GM21390 (cell line): Measurements from ENCODE around the gene LRRC7.
"Not testable (repeated sequence)": the region's sequence is repeated elsewhere in the genome, so short reads cannot be mapped to it uniquely, and the experiment has no call there.

Experiments used
- ATAC-seq: cut with Tn5 transposase; IDR thresholded peaks from one replicate; pipeline ENCODE4 v1.9.1; 2021; ENCODE audit not compliant: unreplicated experiment

The LRRC7 gene

DNA sequence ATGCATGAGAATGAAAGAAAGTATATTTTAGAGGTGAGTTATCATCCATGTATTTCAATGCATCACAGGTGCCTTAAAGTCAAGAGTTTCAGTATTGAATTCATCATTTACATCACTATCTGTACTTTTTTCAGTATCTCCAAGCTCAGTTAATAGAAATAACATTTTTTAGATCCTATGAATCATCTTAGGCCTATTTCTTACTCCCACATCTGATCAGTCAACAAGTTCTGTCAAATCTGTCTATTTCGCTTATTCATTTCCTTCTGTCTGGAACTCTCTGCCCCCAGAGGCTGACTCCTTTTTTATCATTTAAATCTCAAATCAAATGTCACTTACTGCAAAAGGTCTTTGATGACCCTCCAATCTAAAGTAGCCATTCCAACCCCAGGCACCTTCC is 295.2 kb downstream of the LRRC7 start:
- no peak for ATAC-seq

DNA sequence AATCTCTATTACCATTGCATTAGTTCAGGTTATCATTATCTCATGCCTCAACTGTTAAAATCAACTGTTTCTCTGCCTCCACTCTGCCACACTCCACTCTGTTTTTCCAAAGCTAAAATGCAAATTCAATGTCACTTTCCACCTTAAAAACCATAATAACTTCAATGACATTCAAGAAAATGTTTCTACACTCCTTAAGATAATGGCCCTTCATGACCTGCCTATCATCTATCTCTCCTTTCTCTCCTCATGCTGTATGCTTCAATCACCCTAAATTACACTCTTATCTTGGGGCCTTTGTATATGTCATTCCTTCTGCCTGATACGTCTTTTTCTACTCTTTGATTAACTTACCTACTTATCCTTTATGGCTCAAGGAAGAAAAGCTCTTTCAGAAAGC is 296.0 kb downstream of the LRRC7 start:
- no peak for ATAC-seq

DNA sequence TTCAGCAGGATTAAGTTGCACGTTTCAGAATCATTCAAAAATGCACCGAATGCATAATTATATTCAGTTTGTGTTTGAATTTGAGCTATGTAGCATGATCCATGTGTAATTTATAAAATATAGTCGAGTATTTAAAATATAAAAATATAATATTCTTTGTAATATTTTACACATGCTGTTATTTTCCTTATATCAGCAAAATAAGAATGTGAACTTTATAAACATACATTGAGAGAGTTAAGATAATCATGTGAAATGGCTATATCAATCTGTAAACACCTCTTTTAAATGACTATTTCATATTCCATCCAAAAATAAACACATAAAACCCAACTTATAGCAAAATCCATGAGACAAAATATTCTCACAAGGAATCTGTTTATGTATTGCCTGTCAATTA is 303.7 kb downstream of the LRRC7 start:
- no peak for ATAC-seq

DNA sequence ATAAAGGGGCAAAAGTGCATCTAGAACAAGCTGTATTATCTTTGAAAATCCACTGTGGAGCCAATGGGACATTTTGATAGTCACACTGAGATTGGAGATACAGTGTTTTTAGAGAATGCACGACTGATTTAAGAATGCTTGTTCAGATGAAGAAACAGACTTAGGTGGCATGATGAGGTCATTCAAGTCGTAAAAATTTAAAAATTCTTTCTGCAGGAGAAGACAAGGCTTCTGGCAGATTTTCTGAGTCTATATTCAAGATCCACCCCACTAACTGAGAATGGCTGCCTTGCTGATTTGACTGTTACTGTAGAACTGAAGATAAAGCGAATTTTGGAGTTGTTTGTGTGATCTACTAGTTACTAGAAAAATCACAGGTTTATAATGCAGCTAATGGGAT is 310.6 kb downstream of the LRRC7 start:
- no peak for ATAC-seq

DNA sequence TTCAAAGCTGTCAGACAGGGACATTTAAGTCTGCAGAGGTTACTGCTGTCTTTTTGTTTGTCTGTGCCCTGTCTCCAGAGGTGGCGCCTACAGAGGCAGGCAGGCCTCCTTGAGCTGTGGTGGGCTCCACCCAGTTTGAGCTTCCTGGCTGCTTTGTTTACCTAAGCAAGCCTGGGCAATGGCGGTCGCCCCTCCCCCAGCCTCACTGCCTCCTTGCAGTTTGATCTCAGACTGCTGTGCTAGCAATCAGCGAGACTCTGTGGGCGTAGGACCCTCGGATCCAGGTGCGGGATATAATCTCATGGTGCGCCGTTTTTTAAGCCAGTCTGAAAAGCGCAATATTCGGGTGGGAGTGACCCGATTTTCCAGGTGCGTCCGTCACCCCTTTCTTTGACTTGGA is 320.3 kb downstream of the LRRC7 start:
- not testable (repeated sequence) for ATAC-seq

DNA sequence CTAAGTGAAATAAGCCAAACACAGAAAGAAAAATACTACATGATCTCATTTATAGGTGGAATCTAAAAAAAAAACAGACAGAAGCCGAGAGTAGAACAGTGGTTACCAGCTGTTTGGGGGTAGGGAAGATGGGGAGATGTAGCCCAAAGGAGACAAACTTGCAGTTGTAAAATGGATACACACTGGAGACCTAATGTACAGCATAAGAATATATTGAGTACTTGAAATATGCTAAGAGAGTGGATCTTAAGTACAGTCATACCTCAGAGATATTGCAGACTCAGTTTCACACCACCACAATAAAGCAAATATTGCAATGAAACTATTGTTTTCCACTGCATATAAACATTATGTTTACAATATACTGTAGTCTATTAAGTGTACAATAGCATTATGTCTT is 320.9 kb downstream of the LRRC7 start:
- no peak for ATAC-seq

DNA sequence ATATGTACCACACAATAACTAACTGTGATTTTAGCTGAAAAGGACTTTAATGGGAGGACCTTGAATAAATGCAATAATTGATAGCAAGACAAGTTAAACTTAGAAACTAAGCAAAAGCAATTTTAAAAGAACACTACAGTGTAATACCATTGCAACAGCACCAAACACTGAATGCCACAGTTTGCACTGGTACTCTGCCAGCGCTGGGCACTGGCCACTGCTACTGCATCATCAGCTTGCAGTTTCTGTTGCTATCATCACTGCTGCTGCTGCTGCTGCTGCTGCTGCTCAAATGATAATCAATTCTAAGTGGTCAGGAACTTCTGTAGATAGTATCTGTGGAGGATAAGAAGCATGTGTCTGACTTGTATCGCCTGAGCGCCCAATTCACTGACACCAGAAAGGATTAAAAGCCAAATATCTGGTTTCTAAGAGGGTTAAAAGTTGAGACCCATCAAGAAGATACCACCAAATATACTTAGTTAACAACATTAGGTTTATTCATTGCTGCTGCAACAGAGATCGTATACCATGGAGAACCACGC is 330.8 kb downstream of the LRRC7 start:
- no peak for ATAC-seq

DNA sequence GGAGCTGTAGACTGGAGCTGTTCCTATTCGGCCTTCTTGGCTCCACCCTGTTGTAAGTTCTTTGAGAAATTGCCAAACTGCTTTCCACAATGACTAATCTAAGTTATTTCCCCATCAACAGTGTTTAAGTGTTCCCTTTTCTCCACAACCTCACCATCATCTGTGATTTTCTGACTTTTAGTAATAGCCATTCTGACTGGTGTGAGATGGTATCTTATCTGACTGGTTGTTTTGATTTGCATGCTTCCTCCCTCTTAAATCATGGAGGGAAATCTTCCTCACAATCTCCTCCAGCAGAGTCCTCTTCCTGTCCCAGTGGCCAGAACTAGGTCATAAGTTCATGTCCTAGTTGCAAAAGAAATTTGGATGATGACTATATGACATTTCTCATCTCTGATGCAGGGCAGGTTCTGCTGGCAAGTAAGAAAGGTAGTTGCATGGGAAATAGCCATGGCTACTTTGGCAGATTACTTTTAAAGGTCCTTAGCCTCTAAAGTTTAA is 343.6 kb downstream of the LRRC7 start:
- ATAC-seq: no peak

DNA sequence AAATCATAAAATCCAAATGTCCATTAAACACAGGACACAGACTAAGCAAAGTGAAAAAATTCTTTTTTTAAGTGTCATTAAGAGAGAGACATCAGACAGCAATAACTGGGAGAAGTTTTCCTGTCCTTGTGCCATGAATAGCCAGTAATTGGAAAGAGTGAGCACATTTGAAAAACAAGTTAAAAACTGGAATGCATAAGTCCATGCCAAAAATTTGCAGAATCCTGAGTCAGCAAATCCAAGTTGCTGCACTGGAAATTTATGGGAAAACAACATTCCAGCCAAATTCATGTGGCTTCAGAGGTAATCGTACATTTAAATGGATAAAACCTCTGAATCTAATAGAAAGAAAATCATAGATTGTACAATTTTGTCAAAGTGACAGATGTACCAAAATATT is 346.3 kb downstream of the LRRC7 start:
- ATAC-seq: no peak

DNA sequence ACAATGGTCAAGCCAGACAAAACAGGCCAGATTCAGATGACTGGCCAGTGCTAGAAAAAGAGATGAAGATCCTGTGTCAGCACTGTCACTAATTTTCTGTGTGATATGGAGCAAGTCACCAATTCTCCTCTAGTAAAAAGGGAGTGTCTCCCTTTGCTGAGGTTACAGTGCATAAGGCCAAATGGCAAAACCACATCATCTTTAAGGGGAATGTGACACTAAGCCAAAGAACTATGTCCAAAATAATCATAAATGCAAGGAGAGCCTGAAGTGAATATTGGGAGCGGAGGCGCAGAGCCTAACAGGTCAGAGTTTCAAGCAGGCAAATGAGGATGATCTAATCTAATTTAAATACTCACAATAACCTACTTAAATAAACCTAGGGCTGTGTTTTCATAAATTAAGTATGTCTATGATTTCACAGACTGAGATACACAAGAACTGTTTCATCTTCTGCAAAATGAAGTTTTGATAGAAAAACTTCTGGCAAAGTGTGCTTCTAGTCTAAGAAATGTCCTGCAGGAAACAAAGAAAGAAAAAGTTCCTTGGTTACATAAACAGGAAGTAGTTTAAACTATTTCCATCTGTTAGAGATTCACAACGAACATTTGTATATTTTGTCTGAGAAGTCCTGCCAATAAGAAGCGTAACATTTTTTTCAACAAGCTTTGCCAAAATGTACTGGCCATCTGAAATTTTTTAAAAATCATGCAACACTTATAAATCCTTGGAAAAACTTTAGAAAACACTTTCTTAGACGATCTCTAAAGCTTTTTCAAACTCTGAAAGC is 347.4 kb downstream of the LRRC7 start:
- ATAC-seq: no peak

DNA sequence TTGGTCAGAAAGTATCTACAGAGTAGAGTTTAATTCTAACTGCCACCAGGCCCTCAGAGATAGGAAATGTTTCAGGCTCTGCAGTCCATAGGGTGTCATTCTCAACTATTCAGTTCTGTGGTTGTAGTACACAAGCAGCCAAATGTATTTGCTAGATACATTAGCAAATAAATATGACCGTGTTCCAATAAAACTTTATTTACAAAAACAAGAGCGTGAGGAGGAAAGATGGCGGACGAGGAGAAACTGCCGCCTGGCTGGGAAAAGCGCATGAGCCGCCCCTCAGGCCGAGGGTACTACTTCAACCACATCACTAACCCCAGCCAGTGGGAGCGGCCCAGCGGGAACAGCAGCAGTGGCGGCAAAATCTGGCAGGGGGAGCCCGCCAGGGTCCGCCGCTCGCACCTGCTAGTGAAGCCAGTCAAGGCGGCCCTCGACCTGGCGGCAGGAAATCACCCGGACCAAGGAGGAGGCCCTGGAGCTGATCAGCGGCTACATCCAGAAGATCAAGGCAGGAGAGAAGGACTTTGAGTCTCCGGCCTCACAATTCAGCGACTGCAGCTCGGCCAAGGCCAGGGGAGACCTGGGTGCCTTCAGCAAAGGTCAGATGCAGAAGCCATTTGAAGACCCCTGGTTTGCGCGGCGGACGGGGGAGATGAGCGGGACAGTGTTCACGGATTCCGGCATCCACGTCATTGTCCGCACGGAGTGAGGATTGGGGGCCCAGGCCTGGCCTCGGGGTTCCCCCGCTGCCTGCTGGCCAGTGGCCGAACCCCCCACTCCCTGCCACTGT is 351.6 kb downstream of the LRRC7 start:
- ATAC-seq: no peak

DNA sequence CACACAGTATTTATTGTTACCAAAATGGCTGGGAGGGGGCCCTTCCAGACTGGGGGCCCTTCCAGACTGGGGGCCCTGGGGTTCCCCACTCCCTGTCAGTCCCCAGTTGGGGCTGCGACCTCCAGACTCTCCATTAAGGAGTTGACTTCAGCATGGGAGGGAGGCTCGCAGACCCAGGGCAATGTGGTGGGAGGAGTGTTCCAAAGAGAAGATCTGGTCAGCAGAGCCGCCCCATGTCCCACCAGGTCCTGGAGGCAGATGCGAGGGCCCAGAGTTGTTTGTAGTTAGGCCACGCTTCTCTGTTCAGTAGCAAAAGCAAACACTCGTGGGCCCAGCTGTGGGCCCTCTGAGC is 352.2 kb downstream of the LRRC7 start:
- no peak for ATAC-seq

DNA sequence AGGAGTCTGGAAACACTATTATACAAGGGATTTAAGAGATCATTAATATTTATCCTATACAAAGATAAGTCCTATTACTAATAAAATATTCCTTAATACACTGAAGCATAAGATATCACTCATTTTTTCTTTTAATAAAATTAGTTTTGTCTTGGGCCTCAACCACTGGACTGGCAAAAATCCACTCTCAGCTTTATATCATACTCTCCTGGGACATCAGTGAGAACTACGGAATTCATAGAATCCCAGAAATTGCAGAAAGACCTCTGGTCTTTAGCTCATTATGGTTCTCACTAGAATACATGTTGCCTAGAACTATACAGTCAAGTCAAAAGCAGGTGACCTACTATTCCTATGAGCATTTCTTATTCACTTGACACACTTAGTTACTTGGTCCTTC is 352.7 kb downstream of the LRRC7 start:
- ATAC-seq: no peak

DNA sequence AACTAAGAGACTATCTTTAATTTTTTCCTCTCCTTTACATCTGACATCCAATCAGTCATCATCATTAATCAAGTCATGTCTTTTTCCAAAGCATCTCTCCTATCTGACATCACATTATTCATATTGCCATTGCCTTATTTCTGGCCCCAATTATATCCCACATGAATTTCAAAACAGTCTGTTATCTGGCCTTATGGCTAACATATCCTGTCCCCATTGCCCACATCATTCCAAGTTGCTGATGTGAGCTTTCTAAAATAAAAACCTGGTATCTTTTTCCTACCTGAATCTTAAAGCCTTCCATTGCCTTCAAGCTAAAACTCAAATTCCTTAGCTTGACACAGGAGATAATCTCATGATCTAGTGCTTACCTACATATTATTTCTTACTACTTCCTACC is 353.8 kb downstream of the LRRC7 start:
- no peak for ATAC-seq

DNA sequence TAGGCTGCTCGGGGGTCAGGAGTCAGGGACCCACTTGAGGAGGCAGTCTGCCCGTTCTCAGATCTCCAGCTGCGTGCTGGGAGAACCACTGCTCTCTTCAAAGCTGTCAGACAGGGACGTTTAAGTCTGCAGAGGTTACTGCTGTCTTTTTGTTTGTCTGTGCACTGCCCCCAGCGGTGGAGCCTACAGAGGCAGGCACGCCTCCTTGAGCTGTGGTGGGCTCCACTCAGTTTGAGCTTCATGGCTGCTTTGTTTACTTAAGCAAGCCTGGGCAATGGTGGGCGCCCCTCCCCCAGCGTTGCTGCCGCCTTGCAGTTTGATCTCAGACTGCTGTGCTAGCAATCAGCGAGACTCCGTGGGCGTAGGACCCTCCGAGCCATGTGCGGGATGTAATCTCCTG is 360.5 kb downstream of the LRRC7 start:
- ATAC-seq: not testable (repeated sequence)

DNA sequence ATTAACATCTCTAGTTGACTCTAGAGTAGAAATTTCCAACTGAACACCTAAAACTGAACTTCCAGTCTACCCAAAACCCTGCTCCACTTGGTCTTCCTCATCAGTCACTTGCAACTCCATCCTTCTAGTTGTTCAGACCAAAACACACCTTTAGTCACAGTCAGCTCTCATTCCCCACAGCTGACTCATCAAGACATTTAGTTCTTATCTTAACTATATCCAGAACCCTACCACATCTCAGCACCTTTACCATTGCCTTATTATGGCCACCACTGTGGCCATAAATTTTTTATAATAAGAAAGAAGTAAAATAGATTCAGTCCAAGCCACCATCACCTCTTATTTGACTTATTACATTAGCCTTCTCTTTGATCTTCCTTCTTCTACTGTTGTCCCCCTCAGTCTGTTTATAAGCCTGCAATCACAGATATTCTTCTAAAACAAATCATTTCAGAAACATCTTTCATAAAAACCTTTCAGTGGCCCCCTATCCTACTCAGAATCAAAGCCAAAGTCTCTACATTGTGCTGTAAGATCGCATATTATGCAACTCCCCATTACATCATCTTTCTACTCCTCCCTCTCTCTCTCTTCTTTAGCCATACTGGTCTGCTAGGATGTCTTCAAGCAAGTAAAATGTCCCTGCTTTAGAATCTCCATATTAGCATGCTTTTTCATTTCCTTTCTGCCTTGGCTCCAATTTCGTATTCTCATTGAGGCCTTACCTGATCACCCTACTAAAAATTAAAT is 361.8 kb downstream of the LRRC7 start:
- no peak for ATAC-seq

DNA sequence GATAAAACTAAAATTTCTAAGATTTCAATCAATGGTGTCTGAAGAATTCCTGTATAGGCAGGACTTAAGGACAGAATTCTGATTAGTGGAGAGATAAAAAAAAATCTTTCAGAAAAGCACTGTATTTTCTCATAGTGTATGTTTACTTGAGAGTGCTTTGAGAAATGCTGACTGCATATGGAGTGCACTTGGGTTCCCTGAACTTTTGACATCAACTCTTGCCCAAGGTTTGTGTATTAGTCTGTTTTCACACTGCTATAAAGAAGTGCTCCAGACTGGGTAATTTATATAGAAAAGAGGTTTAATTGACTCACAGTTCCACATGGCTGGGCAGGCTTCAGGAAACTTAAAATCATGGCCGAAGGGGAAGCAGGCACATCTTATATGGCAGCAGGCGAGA is 362.7 kb downstream of the LRRC7 start:
- ATAC-seq: no peak

DNA sequence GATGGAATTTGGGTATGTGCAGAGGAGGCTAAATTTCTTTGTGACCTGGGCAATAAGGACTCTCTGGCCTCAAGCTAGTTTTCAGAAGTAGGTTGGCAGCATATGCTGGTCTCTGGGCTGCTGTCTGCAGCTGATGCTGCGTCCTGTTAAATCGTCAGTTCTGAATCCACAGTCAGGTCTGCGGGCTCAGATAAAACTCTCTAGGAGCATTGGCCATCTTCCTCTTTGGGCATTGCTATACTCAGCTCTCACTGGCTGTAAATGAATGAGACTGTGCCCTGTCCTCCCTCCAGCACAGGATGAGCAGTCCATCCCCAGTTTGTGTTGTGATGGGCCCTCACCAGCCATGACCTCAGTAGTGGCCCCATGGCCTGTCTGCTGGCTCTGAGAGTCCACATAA is 365.0 kb downstream of the LRRC7 start:
- ATAC-seq: no peak

DNA sequence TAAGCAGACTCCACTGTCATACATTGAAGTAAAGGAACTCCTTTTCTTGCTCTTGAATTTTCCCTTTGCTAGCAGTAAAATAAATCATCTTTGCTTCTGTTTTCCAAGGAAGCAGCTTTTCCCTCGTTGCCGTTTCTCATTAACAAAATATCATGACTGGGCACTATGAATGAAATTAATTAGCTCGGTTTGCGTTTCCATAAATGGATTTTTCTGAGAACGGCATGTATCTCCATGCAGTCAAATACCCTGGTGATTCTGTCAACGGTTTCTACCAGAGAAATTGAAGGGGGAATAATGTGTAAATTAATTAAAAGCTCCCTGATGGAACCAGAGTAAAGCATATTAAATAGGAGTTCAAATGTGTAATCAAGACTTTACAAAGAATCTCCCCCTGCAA is 372.5 kb downstream of the LRRC7 start:
- no peak for ATAC-seq

DNA sequence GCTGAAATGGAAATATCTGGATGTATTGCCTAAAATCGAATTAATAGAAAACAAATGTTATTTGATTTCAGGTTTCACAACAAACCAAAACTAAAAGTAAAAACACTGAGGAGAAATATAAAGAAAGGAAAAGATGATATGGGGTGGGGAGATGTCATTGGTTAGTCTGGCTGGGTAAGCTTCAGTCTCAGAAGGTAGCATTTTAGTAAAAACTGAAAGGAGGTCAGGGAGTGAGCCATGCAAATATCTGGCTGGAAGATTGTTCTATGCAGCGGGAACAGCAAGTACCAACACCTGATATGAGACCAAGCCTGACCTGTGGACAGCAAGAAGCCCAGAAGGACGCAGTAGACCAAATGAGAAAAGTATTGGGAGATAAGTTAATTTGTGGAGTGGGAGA is 373.1 kb downstream of the LRRC7 start:
- no peak for ATAC-seq

DNA sequence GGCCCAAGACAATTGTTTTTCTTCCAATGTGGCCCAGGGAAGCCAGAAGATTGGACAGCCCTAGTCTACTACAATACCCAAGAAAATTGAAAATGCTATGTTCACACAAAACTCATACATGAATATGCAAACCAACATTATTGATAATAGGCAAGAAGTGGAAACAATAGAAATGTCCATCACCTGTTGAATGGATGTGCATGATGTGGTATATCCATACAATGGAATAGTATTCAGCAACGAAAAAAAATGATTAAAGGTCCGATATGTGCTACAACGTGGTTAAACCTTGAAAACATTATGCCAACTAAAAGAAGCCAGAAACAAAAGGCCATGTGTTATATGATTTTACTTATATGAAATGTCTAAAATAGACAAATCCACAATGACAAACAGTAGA is 375.3 kb downstream of the LRRC7 start:
- no peak for ATAC-seq
